GM12872 (cell line): ENCODE measurements around the gene PTGR2.

Experiments used
- TF ChIP-seq, protein P1 (sequence below): IDR thresholded peaks from 3 replicates; pipeline ENCODE4 v1.5.1; 2011; ENCODE audit warnings: low read depth, mild to moderate bottlenecking, low read length, moderate library complexity; ENCODE audit not compliant: insufficient read depth

The PTGR2 gene

DNA sequence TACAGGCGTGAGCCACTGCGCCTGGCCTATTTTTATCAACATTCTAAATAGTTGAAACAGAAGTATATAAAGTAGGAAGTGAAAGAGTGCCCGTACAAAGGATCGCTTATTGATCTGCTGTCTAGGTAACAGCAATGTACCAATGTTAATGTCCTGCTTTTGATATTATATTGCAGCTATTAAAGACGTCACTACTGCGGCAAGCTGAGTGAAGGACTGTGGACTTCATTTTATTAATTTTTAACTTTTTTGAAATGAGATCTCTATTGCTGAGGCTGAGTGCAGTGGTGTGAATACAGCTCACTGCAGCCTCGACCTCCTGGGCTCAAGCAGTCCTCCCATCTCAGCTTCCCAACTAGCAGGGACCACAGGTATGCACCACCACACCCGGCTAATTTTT is 10.8 kb downstream of the PTGR2 start:
- TF ChIP-seq, protein P1, sequence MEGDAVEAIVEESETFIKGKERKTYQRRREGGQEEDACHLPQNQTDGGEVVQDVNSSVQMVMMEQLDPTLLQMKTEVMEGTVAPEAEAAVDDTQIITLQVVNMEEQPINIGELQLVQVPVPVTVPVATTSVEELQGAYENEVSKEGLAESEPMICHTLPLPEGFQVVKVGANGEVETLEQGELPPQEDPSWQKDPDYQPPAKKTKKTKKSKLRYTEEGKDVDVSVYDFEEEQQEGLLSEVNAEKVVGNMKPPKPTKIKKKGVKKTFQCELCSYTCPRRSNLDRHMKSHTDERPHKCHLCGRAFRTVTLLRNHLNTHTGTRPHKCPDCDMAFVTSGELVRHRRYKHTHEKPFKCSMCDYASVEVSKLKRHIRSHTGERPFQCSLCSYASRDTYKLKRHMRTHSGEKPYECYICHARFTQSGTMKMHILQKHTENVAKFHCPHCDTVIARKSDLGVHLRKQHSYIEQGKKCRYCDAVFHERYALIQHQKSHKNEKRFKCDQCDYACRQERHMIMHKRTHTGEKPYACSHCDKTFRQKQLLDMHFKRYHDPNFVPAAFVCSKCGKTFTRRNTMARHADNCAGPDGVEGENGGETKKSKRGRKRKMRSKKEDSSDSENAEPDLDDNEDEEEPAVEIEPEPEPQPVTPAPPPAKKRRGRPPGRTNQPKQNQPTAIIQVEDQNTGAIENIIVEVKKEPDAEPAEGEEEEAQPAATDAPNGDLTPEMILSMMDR = no peak

DNA sequence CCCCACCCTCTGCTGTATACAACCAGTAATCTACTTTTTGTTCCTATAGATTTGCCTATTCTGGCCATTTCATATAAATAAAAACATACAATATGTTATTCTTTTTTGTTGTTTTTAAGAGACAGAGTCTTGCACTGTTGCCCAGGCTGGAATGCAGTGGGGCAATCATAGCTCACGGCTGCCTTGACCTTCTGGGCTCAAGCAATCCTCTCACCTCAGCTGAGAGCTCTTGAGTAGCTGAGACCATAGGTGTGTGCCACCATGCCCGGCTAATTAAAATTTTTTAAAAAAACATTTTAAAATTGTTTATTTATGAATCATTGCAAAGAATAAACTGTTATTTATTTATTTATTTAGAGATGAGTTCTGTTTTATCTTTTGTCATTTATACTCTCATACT is 11.6 kb downstream of the PTGR2 start:
- TF ChIP-seq, protein P1 = no peak

DNA sequence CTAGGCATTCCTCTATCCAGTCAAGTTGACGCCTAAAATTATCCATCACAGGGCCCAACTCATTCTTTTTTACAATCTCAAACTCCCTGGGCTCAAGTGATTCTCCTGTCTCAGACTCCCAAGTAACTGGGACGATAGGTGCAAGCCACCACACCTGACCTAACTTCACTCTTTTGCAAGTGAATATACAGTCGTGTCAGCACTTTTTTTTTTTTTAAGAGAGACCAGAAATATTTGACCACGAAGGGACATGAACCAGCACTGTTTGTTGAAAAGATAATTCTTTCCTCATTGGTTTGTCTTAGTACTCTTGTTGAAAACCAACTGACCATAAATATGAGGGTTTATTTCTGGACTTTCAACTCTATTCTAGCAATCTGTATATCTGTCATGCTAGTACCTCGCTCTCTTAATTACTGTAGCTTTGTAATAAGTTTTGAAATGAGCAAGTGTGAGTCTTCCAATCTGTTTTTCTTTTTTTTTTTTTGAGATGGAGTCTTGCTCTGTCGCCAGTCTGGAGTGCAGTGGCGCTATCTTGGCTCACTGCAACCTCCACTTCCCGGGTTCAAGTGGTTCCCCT is 14.0 kb downstream of the PTGR2 start:
- TF ChIP-seq, protein P1 = no peak

DNA sequence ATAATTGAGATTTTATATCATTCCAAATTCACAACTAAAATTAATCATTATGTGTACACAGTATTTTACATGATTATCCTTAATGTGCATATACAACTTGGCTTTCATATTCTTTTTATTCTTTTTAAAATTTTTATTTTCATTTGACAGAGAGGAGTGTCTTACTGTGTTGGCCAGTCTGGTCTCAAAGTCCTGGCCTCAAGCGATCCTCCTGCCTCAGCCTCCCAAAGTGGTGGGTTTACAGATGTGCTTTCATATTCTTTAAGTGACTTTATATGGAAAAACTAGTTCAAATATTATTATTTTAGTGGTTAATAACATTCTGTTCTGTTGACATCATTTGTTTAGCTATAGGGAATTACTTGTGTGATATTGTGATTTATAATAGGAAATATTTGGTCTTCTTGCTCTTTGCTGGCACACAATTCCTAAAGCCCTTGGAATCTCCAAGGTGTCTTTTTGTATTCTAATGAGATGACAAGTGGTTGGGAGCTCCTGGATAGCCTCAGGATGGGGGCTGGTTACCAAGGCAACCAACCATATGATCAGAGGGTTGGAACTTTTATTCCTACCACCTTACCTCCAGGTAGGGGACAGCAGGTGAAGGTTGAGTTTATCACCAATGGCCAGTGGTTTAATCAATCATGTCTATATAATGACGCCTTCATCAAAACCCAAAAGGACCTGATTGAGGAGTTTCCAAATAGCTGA is 19.0 kb downstream of the PTGR2 start:
- TF ChIP-seq, protein P1 = no peak

DNA sequence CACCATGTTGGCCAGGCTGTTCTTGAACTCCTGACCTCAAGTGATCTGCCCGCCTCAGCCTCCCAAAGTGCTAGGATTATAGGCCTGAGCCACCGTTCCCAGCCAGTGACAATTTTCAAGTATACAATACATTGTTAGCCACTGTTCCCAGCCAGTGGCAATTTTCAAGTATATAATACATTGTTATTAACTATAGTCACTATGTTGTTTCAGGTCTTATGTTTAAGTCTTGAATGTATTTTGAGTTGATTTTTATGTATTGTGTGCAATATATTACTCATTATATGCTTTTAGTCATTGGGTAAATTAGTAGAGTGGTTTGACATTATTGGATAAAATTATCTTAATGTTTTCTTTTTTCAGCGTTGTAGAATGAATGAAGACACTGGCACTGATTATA is 22.0 kb downstream of the PTGR2 start:
- TF ChIP-seq, protein P1 = no peak

DNA sequence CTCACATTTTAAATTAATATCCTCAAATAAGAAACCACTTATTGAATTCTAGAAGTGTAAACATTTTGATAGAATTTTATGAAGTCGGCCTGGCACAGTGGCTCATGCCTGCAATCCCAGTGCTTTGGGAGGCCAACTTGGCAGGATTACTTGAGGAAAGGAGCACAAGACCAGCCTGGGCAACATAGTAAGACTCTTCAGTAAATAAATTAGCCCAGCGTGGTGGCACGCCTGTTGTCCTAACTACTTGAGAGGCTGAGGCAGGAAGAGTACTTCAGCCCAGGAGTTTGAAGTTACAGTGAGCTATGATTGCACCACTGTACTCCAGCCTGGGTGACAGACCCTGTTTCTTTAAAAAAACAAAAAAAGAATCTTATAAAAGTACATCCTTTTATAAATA is 26.2 kb downstream of the PTGR2 start:
- TF ChIP-seq, protein P1 = no peak

DNA sequence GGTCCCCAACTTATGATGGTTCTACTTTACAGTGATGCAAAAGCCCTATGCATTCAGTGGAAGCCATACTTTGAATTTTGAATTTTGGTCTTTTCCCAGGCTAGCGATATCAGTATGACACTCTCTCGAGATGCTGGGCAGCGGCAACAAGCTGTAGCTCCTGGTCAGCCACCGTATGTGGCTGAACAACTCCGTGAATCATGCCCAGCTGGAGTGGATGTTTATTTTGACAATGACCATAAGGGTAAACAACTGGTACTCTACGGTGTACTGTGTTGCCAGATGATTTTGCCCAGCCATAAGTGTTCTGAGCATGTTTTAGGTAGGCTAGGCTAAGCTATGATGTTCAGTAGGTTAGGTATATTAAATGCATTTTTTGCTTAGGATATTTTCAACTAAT is 26.8 kb downstream of the PTGR2 start:
- TF ChIP-seq, protein P1 = no peak

DNA sequence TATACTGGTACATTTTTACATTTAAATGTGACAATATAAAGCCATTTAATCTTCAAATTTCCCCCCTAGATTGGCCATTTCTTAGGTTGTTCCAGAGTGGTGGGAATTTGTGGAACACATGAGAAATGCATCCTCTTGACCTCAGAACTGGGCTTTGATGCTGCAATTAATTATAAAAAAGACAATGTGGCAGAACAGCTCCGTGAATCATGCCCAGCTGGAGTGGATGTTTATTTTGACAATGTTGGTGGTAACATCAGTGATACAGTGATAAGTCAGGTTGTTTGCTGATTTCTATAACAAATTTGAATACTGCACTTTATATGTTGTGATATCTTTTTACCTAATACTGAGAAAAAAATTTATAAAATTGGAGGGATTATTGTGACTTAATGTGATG is 27.4 kb downstream of the PTGR2 start:
- TF ChIP-seq, protein P1 = no peak
